ENCODE data around the gene ERN1.

Gene ERN1

DNA sequence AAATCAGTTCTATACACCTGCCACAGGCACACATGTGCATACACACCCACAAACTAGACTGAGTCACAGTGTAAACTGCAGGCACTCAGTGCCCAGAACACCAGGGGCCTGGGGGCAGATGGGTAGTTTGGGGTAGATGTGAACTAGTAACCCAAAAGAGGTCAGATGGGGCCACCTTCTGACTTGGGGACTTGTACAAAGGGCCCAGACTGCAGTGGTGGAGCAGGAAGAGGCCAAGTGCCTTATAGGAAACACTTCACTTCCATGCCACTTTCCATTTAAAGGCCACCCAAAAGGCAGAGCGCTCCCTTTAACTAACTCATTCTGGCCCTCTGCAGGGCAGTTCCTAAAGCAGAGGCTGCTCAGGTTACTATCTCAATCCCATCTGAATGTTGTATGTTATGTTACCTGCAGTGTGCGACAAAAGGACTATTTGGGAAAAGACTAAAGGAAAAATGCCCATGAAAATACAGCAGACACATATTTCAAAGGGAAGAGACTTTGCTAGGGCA, 27.8 kb upstream of the ERN1 start:
- DNase-seq (ENCODE audit: low spot score): no peak

DNA sequence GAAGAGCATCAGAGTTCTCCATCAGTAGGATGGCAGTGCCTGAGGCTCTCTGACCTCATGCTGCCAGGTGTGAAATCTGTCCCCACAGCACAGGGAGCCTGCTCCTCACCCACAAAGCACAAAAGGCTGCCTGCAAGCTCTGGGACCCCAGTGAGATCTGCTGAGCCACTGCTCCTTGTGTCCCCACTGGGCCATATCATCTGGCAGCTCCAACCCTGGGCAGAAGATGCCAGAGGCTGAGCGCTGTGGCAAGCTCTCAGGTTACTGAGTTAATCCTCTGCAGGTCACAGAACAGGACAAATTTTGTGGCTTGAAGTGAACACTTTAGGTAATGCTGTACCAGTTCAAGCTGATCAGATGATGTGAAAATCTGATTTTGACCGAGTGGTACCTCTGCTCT, 26.7 kb upstream of the ERN1 start:
- DNase-seq (ENCODE audit: low spot score): no peak

DNA sequence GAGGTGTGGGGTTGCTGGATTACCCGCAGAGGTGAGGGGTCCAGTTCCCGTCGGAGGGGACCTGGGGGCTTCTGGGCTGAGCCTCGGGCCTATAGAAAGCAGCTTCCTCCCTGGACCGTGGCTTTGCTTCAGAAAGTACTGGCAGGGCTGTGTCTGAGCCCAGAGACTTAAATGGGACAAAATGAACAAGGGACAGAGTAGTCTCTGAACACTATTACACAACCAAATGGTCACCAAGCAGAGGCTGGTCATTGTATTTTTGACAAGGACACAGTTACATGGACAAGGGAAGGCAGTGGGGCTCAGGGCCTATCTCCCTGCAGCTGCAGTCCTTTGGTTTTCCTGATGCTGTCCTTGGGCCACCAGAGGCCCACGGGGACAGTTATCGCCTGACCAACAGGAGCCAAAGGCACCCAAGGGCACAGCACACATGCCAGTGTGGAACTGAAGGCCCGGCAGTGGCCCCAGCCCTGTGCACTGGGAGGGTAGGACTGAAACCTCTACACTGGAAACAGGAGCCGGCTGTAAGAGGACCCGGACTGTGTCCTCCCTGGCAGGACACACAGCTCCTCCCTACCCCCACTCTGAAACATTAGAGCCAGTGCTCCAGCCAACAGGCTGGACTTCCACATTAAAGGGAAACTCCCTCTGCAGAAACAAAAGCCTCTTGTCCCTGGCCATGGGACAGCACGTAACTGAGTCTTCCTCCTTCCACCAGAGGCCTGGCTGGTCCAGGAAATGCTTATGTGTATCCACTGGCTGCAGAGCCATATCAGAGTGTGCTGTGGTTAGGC, 26.0 kb upstream of the ERN1 start:
- no peak for DNase-seq (ENCODE audit: low spot score)

DNA sequence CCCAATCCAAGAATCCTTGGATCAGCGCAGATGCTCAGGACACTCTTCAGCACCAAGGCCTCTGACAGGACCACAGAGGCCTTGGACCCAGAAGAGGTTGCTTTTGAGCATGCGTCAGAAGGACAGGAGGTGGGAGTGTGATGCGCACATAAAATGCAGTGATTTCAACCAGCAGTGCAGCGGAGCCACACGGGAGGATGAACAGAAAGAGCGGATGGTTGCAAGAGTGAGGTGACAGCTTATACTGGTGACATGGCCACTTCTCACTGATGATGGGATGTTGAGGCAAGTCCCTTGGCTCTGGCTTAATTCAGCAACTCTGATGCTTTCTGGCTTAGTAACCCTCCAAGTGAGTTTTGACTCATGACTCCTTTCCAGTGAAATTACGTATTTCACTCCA, 25.2 kb upstream of the ERN1 start:
- no peak for DNase-seq (ENCODE audit: low spot score)

DNA sequence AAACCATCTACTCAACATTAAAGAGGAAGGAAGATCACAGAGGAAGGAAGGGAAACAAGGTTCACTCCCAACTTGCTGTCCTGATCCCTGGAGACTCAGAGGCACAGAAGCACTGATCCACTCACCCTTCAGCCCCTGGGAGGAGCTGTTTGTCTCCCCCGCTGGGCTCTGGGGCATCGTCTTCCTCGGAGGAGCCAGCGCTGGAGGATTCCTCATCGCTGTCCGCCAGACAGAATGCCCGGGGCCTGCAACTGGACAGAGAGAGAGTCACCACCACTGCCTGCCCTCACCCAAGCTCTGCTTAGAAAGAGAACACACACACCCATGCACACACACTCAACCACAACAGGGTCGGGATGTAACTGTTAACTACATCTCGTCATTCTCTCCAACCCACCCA, 24.8 kb upstream of the ERN1 start:
- DNase-seq (ENCODE audit: low spot score): no peak

DNA sequence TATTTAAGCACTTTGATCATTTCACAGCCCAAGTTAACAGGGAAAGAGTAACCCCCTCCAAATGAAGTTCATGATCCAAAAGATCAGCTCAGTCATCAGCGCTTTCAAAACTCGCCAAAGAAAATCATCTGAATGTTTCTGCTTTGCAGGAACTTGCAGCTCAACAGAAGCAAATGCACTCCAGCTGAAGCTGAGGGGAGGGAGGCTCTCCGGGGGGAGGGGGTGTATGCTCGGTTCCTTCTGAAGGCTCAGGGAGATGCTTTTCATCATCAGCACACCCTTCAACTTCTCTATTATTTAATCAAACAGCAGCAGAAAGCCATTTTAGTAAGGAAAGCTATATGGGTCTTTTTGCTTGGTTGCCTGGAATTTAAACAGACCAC, 24.4 kb upstream of the ERN1 start:
- no peak for DNase-seq (ENCODE audit: low spot score)

DNA sequence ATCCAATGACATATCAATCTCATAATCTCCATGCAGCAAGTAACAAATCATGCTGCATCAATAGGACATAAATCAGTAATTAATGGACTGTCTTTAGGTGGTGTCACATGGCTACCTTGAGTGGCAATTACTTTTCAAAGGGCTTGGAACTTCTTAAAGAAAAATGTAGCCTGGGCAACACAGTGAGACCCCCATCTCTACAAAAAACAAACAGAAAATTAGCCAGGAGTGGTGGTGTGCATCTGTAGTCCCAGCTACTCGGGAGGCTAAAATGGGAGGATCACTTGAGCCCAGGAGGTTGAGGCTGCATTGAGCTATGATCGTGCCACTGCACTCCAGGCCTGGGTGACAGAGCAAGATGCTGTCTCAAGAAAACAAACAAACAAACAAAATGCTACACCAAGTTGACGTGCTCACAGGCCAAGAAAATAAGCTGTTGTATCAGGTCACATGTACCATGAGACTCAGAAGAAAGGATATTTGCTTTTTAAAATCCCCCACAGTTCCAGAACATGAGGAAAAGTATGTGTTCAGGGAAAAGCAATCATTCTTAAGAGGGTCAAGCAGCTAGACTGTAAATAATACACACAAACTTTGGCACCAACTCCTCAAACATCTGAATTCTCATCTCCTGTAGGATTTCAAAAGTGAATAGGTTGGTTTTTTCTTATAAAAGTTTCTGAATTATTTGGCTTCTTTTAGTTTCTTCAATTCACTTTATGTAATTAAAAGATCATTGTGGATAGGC, 23.8 kb upstream of the ERN1 start:
- no peak for DNase-seq (ENCODE audit: low spot score)

DNA sequence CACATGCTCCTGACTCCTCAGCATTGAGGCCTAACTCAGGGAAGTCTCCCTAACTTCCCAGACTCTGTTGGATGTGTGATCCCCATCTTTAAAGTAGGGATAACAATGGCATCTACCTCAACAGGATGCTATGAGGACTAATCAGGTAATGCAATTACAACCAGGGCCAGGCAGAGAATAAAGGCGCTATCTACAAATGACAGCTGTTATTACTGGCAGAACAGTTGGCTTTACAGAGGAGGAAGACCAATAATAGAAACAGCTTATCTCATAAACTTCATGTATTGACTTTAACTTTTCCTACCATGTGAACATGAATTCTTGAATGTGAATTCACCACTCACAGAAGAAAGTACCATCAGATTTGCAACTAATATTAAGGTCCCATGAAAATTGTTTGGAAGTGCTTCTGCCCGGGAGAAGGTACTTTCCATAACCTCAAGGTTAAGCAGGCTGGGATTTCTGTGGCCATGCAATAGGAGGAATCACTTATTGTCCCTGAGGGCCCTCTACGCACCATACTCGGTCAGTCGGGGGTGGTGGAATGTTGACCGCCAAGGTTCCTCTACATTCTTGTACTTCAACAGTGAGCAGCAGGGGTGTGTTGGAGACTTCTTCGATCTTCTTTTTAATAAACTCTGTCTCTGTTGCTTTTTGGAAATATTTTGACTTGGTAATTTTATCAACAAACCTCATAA, 22.6 kb upstream of the ERN1 start:
- DNase-seq (ENCODE audit: low spot score): no peak

- no peak for DNase-seq (ENCODE audit: low spot score)
Observed at GRCh38 chr17:64151016-64151368, 21.0 kb upstream of the ERN1 start.

- DNase-seq (ENCODE audit: low spot score): no peak
Observed at GRCh38 chr17:64150237-64151015, 20.5 kb upstream of the ERN1 start.

DNA sequence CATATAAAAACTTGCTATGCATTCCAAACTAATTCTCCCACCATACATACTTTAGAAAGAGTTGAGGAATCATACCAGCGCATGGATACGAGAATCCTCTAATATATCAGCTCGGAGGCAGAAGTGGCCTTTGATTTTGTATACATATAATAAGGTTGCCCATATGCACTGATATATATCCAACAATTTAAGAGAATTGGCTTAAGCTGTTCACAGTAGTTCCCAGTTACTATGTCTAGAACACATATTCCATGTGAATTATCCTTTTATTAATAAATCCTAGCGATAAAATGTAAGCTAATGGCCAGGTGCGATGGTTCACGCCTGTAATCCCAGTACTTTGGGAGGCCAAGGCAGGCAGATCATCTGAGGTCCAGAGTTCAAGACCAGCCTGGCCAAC, 19.3 kb upstream of the ERN1 start:
- DNase-seq (ENCODE audit: low spot score): no peak

GRCh38 chr17:64148699-64149098, 18.8 kb upstream of the ERN1 start:
- no peak for DNase-seq (ENCODE audit: low spot score)

- no peak for DNase-seq (ENCODE audit: low spot score)
Observed at GRCh38 chr17:64148017-64148631, 18.2 kb upstream of the ERN1 start.

DNA sequence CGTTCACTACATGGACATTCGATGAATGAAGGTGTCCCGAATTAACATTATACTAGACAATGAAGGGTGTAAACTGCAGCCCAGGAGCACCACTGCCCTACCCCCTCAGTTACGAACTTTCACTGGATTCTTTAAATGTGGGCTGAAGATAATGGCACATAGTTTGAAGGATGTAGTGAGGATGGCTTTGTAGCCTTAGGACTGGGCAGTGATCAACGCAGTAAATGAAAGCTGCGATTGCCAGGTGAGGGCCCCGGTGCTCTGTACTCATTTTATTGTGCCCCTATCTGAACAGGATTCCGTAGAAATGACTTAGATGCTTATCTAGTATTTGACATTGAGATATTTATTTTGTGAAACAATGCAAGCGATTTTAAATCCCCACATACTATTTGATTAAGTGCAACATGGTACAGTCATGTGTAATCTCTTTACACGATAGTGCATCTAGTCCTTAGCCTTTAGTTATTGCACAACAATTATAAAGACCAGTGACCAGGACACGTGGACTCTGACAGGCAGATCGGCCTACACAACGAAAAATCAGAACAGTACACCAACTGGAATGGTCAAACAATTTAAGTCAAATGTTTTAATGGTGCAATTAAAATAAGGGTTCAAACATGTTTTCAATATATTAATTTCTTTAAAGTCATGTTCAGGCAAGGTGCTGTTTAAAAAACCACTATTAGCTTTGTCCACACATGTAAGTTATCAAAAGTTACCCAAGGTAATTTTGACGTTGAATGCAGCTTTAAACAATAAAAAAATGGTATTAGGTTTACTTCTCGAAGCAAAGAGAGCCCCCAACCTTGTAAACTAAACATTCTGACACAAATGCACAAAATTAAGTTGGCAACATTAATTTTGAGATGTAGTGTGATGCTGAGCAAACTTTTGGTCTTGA, 17.4 kb upstream of the ERN1 start:
- no peak for DNase-seq (ENCODE audit: low spot score)

DNA sequence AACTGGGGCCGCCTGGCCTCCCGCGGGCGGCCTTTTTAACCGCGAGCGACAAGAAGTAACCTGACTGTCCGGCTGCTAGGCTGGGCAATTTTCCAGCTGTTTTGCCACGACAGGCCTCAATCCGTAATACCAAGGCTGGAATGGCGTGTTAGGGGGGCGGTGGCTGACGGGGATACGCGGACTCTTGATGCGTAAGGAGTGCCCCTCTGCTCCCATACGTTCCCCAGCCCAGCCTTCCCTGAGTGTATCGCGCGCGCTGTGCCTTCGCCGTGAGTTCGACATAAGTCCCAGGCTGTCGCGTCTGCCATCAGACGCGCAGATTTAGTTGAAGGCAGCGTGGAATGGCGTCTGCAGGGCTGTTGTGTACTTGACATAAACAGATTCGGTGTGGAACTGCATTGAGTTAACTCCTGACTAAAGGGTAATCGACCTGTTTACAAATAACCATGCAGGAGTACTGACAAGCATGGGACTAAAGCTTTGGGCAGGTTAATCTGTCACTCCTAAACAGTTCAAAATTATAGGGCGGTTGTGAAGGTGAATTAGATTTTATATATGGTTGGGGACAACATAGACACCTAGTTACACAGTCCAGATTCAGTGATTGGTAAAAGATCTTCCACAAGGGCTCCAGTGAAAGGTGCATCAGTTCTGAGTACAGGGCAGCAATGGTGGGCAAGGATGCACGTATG, 16.6 kb upstream of the ERN1 start:
- DNase-seq (ENCODE audit: low spot score): peak; percentile 41

DNA sequence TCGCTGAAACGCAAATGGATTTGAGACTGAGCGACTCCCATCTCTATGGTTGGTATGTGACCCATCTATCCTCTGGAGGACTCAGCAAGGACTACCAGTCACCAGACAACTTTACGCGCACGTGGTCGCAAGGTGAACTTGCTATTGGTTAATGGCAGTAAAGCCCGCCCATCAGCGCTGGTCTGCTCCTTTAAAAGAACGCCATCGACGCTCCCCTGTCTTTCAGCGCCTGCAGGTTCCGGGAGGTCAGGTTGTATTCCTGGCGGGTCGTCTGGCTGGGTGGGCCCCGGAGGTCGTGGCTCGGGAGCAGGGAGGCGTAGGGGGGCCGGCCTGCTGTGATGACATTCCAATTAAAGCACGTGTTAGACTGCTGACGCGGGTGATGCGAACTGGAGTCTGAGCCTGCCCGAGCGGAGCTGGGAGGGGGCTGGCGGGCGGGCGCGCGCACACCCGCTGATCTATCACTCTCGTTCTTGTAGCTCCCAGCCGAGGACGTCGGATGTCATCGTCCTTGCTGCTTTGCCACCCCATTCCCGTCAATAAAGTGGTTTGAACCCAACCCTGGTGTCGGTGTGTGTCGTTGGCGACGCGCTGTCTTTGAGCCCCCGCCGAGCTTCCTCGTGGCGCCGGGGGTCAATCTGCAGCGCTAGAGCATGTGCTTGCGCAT, 15.9 kb upstream of the ERN1 start:
- DNase-seq (ENCODE audit: low spot score): peak; percentile 98

DNA sequence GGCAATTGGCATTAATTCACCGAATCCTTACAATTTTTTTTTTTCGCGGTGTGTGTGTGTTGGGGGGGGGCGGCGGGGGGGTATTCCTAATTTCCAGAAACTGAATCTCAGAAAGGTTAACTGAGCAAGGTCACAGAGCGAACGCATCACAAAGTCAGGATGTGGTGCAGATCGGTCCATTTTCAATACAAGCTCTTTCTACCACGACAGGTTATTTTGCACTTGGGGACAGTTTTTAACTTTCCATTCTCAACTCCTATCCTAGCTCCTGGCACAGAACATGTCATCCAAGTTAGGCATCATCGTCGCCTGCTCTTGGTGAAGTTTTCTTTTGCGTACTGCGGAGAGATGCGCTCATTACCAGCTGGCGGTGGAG, 15.4 kb upstream of the ERN1 start:
- no peak for DNase-seq (ENCODE audit: low spot score)

DNA sequence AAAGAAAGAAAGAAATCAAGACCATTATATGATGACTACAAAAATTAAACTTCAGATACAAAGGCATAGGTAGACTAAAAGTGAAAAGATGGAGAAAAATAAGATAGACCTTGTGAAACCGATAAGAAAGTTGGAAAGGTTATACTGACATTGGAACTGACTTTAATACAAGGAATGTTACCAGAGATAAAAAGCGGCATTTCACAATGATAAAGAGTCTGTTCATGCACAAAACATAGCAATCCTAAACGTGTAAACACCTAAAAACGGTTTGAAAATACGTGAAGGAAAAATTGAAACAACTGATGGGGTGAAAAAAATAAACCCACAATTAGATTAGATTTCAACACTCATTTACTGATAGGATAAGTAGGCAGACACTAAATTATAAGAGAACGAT, 9.6 kb upstream of the ERN1 start:
- DNase-seq (ENCODE audit: low spot score): no peak

GRCh38 chr17:64138441-64138840, 8.5 kb upstream of the ERN1 start:
- no peak for DNase-seq (ENCODE audit: low spot score)

GRCh38 chr17:64135000-64135399, 5.1 kb upstream of the ERN1 start:
- DNase-seq (ENCODE audit: low spot score): no peak

Data from germinal center (tissue), 1 donor.